Activated CD8-positive, alpha-beta memory T cell treated with anti-CD3 and anti-CD28 coated beads, Interleukin-2, amount 50 U/mL, for 24 hours (primary cell): Measurements from ENCODE around the gene DEAF1.
"Not testable (repeated sequence)": the region's sequence is repeated elsewhere in the genome, so short reads cannot be mapped to it uniquely, and the experiment has no call there.

Source experiments
- DNase-seq: peaks from one replicate; pipeline ENCODE4 v3.0.0-alpha.2; 2020; ENCODE audit errors: extremely low read depth

Gene DEAF1

DNA sequence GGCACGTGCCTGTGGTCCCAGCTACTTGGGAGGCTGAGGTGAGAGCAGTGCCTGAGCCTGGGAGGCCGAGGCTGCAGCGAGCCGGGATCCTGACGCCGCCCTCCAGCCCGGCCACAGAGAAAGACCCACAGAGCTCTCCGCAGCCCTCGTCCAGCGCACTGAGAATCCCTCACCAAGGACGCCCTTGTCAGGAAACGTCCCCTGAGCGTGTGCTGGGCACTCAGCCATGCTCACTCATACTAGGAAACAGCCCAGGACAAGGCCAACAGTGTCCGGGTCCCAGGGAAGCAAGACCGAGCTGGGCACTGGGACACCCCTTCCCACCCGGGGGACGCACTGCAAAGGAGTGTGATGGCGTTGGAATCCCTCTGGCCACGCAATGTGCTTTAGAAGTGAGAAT, 14.5 kb downstream of the DEAF1 start:
- DNase-seq = no peak

DNA sequence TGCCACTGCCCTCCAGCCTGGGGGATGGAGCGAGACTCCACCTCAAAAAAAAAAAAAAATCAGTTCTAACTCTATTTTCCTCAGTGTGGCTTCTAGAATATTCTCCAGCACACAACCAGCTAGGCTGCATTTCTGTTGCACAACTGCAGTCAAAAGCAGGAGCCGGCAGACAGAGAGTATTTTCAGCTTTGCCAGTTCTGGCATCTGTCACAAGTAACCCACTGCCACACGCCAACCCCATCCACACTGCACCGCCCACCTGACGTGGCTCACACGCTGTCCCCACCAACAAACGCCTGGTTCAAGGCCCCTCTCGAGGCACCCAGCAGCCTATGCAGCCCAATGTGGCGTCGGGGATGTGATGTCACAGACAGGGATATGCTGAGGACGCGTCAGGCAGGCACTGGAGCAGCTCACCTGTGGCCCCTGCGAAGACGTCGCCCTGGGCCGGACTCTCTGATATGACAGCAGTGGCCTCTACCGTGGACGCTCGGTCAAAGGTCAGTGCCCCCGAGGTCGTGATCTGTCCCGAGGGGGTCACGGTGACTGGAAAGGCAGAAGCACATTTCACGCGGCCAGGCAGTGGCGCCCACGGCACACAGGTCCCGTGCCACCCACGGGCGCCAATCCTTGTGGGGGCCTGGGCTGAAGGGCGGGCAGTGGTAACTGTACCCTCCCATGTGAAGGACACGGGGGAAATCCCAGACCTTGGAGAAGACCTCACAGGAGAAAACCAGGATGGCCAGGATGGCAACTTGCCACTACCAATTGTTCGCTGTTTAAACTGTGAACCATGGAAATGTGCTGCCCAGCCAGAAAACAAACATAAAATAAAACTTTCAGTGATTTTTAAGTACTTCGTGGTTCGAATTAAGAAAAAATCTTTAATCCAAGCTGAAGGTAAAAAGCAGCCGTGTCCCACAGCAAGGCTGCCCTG, 15.5 kb downstream of the DEAF1 start:
- DNase-seq = no peak

DNA sequence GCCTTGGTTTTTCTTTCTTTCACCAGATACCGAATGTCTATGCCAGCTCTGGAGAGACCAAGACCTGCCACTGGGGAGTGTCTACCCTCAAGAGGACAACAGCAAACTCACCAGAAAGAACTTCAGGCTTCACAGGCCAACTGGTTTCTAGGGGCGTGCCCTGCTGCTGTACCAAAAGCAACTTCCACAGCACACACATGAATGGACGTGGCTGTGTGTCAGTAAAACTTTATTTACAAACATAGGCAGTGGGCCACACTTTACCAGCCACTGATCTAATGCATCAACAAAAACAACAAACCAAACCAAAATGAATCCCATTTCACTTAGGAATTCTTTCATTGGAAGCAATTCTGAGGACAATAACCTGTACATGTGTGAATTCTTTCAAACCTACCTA, 16.7 kb downstream of the DEAF1 start:
- no peak for DNase-seq

DNA sequence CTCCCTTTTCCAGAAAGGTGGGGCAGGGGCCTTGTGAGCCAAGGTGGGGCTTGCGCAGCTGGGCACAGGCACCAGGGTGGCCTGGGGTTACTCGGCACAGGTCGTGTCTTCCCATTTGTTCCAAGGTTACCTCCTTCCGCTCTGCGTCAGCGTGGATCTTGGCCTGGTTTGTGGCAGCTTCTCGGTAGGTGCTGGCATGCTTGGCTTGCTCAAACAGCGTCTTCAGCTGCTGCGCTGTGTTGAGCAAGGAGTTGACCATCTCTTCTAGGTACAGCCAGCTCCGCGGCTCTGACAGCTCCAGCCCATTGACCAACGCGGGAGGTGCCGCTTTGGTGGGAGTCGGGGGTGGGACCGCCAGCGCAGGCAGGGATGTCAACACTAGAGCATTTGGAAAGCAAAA, 20.6 kb downstream of the DEAF1 start:
- DNase-seq = no peak

DNA sequence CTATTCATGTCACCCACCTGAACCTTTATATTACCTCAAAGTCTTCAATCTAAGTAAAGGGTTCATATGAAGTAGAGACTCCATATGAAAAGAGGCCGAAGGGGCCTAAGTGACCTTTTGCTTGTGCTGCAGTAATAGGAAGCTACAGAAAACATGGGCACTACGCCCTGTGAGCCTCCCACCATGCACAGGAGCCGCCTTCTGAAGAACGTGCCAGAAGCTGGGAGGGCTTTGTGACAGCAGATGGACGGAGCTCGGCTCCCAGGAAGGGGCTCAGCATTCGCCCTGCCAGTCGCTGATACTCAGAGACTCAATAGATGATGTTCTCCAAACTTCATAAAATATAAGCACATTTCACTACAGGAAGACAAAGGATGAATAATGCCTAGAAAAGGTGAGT, 21.2 kb downstream of the DEAF1 start:
- no peak for DNase-seq

DNA sequence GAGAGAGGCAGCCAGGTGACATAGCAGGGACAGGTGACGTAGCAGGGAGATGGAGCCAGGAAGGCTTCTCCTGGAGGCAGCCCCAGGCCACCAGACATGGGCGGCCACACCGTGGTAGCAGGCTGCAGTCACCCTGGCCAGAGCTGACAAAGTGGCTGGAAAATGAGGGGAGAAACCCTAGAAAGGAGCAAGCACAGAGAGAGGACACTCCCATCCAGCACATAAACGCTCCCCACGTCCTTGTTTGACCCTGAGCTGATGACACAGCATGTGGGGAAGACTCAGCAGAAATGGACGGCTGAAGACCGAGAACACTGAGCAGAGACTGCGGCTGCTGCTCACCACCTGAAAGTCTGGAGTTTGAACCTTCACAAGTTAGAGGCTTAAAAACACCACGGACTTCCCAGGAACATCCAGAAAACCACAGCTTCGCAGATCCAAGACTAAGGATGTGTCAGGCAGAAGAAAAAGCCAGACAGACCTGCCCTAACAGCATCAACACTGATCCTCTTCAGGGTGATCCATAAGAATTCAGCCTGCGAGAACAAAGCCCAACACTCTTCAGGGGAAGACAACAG, 29.2 kb downstream of the DEAF1 start:
- no peak for DNase-seq

DNA sequence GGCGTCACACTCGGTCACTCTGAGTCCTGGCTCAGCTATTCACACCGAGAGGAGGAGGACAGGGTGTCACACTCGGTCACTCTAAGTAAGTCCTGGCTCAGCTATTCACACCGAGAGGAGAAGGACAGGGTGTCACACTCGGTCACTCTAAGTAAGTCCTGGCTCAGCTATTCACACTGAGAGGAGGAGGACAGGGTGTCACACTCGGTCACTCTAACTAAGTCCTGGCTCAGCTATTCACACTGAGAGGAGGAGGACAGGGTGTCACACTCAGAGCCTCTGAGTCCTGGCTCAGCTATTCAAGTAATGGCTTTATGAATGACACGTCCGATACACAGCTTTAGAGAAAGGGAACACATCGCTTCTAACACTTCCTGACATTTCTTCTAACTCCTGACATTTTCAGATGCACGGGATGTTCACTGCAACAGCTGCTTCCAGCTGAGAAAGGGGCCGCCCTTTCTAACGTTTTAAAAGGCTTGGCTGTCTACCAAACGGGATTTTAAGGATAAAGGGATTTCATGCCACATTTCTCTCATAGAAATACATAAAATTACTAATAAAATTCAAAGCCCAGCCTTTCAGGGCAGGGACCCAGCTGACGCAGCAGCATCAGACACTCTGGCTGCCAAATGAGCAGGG, 29.8 kb downstream of the DEAF1 start:
- DNase-seq = no peak

DNA sequence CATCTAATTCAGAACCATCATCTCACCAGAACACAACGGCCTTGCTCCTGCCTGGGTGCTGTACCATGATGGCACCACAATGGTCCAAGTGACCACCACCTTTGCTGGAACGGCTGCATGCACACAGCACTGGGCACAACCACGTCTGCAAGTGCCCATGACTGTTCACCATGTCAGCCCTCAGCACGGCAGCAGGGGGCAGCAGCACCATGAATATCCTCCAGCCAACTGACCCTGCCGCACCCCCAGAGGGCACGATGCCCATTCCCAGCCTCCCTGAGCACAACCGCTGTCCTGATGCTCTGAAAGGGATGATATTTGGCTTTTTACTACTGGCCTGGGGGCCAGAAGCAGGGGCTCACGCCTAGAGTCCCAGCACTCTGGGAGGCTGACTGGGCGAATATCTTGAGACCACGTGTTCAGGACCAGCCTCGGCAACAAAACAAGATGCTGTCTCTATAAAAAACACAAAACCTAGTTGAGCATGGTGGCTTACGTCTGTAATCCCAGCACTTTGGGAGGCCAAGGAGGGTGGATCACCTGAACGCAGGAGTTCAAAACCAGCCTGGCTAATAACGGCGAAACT, 32.2 kb downstream of the DEAF1 start:
- no peak for DNase-seq

DNA sequence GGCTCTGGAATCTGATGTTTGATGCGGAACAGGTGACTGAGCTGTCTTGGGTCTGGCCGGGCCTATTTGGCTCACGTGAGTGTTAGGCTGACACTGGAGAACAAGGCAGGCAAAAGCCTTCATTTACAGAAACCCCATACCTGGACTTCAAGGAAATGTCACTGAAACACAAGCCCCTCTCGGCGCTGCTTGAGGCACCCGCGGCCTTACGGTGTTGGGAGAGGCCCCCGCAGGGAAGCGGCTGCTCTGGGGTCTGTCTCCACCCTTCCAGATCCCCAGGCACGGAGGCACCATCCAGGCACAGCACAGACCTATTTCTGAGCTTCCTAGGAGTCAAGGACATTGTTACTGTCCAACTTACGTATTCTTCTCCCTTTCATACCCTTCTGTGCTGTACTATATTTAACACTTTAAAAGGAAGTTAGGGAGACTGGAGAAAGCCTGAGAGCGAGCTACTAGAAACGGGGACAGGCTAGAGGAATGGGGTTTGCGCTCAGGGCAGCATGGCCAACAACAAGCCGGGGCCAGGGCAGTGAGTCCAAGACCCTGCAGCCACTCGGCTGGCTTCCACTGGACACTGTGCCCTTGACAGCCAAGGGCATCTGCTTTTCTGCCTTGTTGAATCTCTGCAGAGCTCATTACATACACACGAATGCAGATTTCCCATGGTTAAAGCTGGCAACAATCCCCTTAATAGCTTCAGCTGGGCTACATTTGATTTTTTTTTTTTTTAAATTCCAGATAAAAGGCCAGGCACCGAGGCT, 34.2 kb downstream of the DEAF1 start:
- no peak for DNase-seq

DNA sequence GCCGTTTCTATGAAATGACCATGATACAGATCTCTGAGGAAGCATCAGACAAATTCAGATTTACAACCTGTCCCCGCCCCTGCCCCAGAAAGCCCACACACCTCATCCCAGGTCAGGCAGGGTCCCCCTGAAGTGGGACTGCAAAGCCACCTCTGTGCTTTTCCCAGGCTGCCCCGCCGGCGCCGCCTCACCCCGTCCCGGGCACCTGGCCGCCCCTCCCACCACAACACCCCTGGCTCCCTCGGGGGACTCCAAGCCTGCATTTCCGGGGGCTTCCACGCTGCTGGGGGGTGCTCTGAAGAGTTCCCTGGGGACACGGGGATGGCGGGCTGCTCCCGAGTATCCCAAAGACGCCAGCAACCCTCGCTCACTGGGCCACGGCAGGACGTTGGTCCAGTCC, 34.7 kb downstream of the DEAF1 start:
- DNase-seq = no peak

DNA sequence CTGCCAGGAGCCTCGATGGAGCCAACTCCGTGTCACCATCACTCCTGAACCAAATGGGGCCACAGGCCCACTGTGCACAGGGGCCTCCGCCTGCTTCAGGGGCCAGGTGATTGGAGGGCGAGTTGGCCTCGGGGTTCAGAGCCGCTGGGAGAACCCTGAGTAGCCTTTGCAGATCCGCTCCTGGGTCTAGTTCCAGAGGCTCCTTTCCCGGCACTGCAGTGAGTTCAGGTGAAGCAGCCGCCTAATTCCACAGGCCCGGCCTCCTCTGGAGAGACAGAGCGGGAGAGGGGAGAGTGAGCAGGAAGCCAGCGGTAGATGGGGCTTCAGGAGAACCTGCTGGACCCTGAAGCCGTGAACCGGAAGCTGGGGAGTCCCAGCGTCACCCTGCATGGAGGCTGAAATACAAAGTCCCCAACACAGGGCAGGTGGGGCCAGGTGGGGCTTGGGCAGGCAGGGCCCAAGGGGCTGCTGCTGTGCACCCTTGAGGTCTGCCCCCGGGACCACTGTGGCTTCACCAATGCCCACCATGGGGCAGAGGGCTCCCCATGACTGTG, 35.4 kb downstream of the DEAF1 start:
- no peak for DNase-seq

DNA sequence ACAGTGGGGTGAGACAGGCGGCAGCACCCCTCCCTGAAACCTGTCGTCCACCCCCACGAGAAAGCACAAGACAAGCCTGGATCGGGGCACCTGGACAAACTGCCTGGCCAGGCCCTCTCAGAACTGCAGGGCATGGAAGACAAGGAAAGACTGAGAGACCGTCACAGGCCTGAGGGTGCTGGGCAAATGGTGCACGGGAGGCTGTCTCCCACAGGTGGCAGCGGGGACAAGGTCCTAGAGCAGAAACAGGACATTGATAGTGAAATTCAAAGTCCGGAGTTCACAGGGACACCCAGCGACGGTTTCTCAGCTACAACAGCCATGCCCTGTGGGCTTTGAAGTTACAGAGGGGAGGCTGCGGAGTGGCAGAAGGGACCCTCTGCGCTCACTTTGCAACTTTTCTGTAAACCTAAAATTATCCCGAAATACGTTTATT, 37.3 kb downstream of the DEAF1 start:
- DNase-seq = no peak

DNA sequence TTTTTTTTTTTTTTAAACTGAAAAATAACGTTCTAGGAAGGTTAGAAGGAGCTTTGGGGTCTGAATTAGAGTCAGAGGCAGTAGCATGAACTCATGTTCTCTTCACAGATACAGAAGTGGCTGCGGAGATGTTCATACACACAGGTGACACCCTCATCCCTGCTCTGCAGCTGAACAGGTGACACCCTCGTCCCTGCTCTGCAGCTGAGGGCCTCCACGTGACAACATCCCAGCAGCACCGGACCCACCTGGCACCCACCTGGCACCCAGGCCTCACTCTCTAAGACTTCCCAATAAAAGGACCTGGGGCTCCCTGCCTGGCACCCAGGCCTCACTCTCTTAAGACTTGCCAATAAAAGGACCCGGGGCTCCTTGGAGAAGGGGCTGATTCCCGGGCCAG, 38.2 kb downstream of the DEAF1 start:
- no peak for DNase-seq

DNA sequence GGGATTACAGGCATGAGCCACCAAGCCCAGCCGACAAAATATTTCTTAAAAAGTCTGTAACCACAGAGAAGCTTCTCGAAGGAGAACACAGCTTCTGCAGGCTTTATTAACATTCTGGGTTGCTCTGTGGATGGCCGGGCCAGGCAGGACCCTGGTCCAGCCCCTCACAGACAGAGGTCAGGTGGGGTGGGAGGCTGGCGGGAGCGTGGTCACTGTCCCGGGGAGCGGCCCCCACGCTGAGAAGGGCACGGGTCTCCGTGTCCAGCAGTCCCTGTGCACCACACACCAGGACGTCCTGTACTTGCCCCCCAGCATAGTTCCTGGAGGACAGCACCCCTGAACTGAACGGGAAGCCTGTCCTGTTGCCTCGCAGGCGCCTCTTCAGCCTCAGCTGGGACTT, 38.6 kb downstream of the DEAF1 start:
- no peak for DNase-seq

DNA sequence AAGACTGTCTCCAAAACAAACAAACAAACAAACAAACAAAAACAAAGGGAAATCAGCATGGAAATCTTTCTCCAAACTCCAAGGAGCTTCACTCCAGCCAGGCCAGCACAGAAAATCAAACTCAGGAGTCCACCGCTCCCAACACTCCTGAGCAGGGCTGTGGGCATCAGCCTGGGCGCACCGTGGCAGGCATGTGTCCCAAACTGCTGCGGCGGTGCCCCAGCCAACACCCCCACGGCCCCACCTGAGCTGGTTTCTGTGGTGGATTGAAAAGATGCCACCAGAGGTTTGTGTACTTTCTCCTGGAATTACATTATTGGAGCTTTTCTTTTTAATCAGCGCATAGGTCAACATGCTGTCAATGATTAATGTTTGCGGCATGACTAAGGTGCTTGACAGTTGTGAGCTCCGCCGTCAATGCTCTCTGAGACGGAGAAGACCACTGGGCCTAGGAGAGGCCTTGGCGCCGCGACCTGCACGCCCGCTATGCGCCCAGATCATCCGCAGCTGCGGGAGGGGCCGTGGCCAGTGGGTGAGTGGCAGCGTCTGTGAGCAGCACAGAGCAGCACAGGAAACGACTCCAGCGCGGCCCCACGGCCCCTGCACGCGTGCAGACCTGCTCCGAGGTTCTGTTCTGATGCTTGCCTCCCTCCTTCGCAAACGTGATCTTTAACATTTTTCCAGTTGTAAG, 39.8 kb downstream of the DEAF1 start:
- no peak for DNase-seq

DNA sequence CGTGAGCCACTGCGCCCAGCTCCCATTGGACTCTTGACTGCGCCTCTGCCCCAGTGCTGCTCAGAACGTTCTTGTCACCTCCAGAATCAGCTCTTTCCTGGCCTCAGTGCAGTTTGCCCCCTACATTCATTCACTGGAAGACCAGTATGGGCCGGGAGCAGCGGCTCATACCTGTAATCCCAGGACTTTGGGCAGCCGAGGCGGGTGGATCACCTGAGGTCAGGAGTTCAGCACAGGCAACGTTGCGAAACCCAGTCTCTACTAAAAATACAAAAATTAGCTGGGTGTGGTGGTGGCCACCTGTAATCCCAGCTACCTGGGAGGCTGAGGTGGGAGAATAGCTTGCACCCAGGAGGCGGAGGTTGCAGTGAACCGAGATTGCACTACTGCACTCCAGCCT, 40.6 kb downstream of the DEAF1 start:
- DNase-seq = not testable (repeated sequence)

DNA sequence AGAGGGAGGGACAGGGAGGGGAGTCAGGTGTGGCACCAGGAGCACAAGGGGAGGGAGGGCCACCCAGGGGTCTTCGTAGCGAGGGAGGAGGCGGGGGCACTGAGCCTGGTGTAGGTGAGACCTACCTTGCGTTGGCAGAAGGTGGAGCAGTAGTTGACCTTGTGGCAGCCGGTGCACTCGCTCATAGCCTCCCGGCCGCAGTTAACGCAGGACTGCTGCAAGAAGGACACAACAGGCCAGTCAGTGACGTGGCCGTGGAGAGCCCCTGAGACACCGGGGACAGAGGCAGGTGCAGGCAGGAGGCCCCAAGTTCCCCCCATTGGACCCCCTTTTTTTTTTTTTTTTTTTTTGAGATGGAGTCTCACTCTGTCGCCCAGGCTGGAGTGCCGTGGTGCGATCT, 41.2 kb downstream of the DEAF1 start:
- DNase-seq = no peak

DNA sequence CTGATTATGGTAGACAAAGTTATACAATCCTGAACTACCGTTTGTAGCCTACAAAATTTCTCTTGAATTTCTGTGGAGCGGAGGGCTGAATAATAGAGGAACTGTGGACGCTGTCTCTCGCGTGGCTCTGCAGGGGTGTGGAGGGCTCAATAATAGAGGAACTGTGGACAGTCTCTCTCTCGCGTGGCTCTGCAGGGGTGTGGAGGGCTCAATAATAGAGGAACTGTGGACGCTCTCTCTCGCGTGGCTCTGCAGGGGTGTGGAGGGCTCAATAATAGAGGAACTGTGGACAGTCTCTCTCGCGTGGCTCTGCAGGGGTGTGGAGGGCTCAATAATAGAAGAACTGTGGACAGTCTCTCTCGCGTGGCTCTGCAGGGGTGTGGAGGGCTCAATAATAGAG, 41.9 kb downstream of the DEAF1 start:
- DNase-seq = not testable (repeated sequence)

DNA sequence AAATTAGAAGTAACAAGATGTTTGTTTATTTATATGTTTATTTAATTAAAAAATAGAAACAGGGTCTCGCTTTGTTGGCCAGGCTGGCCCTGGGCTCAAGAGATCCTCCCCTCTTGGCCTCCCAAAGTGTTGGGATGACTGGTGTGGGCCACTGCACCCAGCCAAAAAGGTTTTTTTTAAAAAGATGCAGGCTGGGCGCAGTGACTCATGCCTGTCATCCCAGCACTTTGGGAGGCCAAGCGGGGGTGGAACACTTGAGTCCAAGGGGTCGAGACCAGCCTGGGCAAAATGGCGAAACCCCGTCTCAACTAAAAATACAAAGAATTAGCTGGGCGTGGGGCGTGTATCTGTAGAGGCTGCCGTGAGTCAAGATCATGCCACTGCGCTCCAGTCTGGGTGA, 44.5 kb downstream of the DEAF1 start:
- DNase-seq = no peak

DNA sequence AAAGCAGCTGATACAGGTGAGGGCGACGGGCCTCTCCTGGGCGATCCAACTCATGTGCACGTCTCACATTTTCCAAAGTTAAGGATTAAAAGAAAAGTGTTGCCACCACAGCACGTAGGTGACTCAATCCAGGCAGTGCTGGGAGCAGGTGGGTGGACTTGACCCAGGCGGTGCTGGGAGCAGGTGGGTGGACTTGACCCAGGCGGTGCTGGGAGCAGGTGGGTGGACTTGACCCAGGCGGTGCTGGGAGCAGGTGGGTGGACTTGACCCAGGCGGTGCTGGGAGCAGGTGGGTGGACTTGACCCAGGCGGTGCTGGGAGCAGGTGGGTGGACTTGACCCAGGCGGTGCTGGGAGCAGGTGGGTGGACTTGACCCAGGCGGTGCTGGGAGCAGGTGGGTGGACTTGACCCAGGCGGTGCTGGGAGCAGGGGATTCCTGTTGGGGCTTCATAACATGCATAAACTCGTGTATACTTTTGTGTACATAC, 47.3 kb downstream of the DEAF1 start:
- not testable (repeated sequence) for DNase-seq

DNA sequence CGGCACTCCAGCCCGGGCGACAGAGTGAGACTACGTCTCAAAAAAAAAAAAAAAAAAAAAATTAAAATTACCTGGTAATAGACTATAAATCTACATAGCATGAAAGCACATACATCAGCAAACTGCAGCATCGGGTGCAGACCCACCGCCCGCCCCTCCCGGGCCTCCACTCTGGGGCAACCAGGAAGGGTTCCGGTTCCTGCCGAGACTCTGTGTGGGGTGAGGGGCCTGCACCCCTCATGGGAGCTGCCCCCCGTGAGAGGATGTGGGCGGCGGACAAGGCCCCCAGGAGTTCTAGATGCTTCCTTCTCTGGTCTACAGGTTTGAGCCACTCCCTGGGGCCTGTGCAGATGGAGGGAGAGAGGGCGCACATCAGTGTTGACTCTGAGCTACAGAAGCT, 48.8 kb downstream of the DEAF1 start:
- no peak for DNase-seq
